Stimulated activated effector memory CD8-positive, alpha-beta T cell treated with anti-CD3 and anti-CD28 coated beads, Interleukin-12 subunit alpha, Interleukin-12 subunit beta, amount 100 ng/mL, for 72 hours (primary cell): Measurements from ENCODE around the gene CCL18.
"Not testable (repeated sequence)": the region's sequence is repeated elsewhere in the genome, so short reads cannot be mapped to it uniquely, and the experiment has no call there.

Experiments
- ATAC-seq: fragments of 150-1000 bp; cut with Tn5 transposase; 2 replicates; pipeline ENCODE4 v1.10.0; 2021
- DNase-seq, 2 donors: peaks; one replicate each; pipeline ENCODE4 v3.0.0; 2021 to 2022; ENCODE audit warnings: low spot score in 2 of 2
- H3K27ac Mint-ChIP-seq: one replicate; pipeline ENCODE4 v1.8.0; 2022; ENCODE audit warnings: mild to moderate bottlenecking, mixed read lengths
- H3K36me3 Mint-ChIP-seq: one replicate; pipeline ENCODE4 v1.8.0; 2022; ENCODE audit warnings: mild to moderate bottlenecking, mixed read lengths
- H3K4me1 Mint-ChIP-seq: one replicate; pipeline ENCODE4 v1.8.0; 2022; ENCODE audit warnings: mixed read lengths
- H3K4me3 Mint-ChIP-seq: one replicate; pipeline ENCODE4 v1.8.0; 2022; ENCODE audit warnings: mild to moderate bottlenecking, mixed read lengths
- H3K9me3 Mint-ChIP-seq: one replicate; pipeline ENCODE4 v1.8.0; 2022; ENCODE audit warnings: mixed read lengths

CCL18 gene

GRCh38 chr17:36057911-36058310, 6.2 kb upstream of the CCL18 start:
- Mint-ChIP-seq H3K36me3 (no peaks in the 10 kb centered on the region), H3K27ac (peak overlapping the region; percentile 84), H3K4me3 (no peak overlapping the region), H3K4me1 (peaks cover 29% of the 10 kb centered on the region), H3K9me3 (no peaks in the 10 kb centered on the region)
- ATAC-seq (no peak), DNase-seq (no peak)

DNA sequence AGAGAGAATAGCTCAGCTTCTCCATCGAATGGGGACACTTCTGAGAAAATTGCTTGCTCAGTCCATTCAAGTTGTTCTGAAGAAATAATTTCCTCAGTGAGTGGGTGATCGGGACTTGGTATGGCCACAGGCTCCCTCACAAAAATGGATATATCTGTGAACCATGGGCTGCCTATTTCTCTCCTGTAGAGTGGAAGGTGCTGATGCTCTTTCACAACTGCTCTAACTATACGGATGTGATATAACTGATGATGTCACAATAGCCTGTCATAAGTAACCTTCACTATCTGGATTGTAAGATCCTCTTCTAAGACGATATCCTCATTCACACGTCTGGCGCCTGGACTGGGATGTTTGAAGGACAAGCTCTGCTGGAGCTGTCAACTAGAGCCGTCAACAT, 4.7 kb upstream of the CCL18 start:
- H3K27ac Mint-ChIP-seq = peak overlapping the region; percentile 46
- no peaks in the 10 kb centered on the region for H3K9me3 Mint-ChIP-seq
- ATAC-seq = no peak
- peaks cover 42% of the 10 kb centered on the region for H3K4me1 Mint-ChIP-seq
- H3K36me3 Mint-ChIP-seq = no peaks in the 10 kb centered on the region
- H3K4me3 Mint-ChIP-seq = no peak overlapping the region
- no peak for DNase-seq

DNA sequence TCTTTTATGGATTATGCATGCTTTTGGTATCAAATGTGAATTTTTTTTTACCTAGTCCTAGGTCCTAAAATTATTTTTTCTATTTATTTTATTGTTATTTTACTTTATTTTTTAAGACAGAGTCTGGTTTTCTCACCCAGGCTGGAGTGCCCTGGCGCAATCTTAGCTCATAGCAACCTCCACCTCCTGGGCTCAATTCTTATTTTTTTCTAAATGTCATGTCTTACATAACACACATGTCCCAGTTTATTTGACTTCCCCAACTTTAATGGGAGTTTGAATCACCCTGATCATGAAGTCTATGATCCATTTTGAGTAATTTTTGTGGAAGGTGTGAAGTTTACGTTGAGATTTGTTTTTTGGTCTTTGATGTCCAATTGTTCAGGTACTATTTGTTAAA, 3.3 kb upstream of the CCL18 start:
- no peak for ATAC-seq
- H3K36me3 Mint-ChIP-seq = no peaks in the 10 kb centered on the region
- H3K9me3 Mint-ChIP-seq = peaks cover 3% of the 10 kb centered on the region
- no peak for DNase-seq
- H3K4me3 Mint-ChIP-seq = no peak overlapping the region
- H3K27ac Mint-ChIP-seq = no peak overlapping the region
- peaks cover 50% of the 10 kb centered on the region for H3K4me1 Mint-ChIP-seq

DNA sequence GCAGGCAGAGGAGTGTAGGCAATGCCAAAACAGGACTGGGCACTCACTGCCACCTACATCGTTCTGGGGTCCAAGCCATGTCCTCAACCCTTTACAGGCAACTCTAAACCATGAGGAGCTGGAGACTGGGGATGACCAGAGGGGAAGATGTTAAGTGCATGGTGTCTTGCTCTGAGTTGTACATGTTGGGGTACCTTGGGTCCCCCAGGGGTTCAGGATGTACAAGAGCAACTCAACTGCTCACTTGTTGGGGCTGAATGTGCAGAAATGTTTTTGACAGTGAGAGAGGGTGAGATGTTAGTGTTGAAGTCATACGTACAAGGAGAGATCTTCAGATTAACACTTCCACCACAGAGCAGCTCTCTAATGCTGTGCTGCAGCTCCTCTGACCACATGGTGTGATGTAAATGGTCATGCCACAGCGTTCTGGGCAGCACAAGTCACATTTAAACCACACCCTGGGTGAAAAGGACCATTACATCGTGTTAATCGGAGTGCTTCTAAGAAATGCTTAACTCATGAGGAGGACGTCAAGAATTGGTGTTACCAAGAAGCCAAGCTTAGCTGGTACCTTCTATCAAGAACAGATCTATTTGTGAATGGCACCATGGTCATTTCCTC, 2.4 kb downstream of the CCL18 start:
- DNase-seq (peak; percentile 47 to 86), ATAC-seq (peak; percentile 97)
- Mint-ChIP-seq H3K4me3 (peak overlapping the region; percentile 53), H3K27ac (peak overlapping the region; percentile 96), H3K9me3 (peaks cover 3% of the 10 kb centered on the region), H3K36me3 (peaks cover 20% of the 10 kb centered on the region), H3K4me1 (peaks cover 83% of the 10 kb centered on the region)

GRCh38 chr17:36068524-36068923, 4.5 kb downstream of the CCL18 start:
- Mint-ChIP-seq H3K4me3 (peak overlapping the region; percentile 62), H3K36me3 (peaks cover 36% of the 10 kb centered on the region), H3K4me1 (peaks cover 92% of the 10 kb centered on the region), H3K9me3 (peaks cover 3% of the 10 kb centered on the region), H3K27ac (peak overlapping the region; percentile 96)
- DNase-seq = peak in 1 of 2 donors; percentile 50
- no peak for ATAC-seq

DNA sequence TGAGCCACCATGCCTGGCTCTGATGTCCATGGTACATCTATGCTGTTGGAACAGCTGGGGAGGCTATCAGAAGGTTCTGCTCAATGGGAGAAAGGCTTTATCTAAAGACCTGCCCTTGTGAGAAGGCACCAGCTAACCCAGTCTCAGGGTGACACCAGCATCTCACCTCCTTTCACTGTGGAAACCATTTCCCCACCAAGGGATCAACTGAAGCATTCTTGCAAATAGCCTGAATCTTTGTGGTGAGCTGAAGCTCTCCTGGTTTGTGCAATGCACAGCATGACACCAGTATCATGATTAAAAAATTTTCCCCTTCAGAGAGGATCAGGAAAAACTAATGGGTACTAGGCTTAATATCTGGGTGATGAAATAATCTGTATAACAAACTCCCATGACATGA, 5.1 kb downstream of the CCL18 start:
- H3K4me1 Mint-ChIP-seq = peaks cover 88% of the 10 kb centered on the region
- peak overlapping the region; percentile 62 for H3K4me3 Mint-ChIP-seq
- peak in 1 of 2 donors; percentile 59 for DNase-seq
- peaks cover 3% of the 10 kb centered on the region for H3K9me3 Mint-ChIP-seq
- no peak for ATAC-seq
- peak overlapping the region; percentile 96 for H3K27ac Mint-ChIP-seq
- peaks cover 37% of the 10 kb centered on the region for H3K36me3 Mint-ChIP-seq

DNA sequence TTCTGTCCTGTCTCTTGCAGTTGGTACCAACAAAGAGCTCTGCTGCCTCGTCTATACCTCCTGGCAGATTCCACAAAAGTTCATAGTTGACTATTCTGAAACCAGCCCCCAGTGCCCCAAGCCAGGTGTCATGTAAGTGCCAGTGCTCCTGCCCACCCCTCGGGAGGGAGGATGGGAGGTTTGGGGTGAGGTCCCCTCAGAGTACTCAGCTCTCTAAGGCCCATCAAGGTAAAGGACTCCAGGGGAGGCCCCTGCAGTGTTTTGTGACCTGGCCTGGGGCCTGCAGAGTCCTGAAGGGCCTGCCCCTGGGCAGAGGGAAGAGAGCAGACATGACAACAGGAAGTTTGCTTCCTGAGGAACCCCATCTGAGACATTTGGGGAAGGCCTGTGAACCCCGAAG, 6.4 kb downstream of the CCL18 start:
- Mint-ChIP-seq H3K27ac (peak overlapping the region; percentile 96), H3K36me3 (peaks cover 48% of the 10 kb centered on the region), H3K4me1 (peaks cover 83% of the 10 kb centered on the region), H3K4me3 (peak overlapping the region; percentile 62), H3K9me3 (no peaks in the 10 kb centered on the region)
- peak in 1 of 2 donors; percentile 62 for DNase-seq
- no peak for ATAC-seq

DNA sequence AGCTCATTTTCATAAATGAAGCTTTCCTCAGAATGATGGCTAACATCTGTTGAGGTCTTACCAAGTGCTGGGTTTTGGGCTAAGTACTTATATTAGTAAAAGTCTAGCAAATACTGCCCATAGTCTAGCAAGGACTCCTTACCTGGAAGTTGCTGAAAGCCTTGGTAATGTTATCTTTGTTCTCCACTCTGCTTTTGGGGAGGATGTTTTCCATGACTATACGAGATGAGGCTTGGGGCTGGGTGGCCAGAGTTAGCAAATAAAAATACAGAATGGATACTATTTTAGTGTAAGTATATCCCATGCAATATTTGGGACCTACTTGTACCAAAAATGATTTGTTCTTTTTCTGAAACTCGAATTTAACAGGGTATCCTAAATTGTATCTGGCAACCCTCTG, 7.7 kb downstream of the CCL18 start:
- DNase-seq (peak in 1 of 2 donors; percentile 56), ATAC-seq (peak; percentile 29)
- Mint-ChIP-seq H3K9me3 (peaks cover 2% of the 10 kb centered on the region), H3K4me3 (peak overlapping the region; percentile 62), H3K27ac (peak overlapping the region; percentile 96), H3K4me1 (peaks cover 82% of the 10 kb centered on the region), H3K36me3 (peaks cover 54% of the 10 kb centered on the region)

- Mint-ChIP-seq H3K9me3 (peaks cover 4% of the 10 kb centered on the region), H3K4me3 (peak overlapping the region; percentile 62), H3K36me3 (peaks cover 59% of the 10 kb centered on the region), H3K27ac (peak overlapping the region; percentile 96), H3K4me1 (peaks cover 80% of the 10 kb centered on the region)
- ATAC-seq = peak; percentile 81
- peak; percentile 92 to 97 for DNase-seq
Observed at GRCh38 chr17:36072431-36073121, 8.5 kb downstream of the CCL18 start.

DNA sequence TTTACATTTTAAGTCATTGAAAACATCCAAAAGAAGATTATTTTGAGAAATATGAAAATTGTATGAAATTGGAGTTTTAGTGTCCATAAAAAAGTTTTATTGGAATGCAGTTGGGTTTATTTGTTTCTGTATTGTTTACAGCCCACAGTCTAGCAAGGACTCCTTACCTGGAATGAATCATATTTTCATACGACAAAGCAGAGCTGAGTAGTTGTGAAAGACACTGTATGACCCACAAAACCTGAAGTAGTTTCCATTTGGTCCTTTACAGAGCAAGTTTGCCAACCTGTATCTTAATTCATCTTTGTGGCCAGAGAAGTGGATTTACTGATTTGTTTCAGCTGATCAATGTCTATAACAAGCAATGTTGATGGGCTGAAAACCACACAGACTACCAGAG, 10.3 kb downstream of the CCL18 start:
- DNase-seq (peak in 1 of 2 donors; percentile 53), ATAC-seq (peak; percentile 86)
- Mint-ChIP-seq H3K36me3 (peaks cover 69% of the 10 kb centered on the region), H3K27ac (peak overlapping the region; percentile 96), H3K4me1 (peaks cover 75% of the 10 kb centered on the region), H3K9me3 (peaks cover 7% of the 10 kb centered on the region), H3K4me3 (peak overlapping the region; percentile 62)

DNA sequence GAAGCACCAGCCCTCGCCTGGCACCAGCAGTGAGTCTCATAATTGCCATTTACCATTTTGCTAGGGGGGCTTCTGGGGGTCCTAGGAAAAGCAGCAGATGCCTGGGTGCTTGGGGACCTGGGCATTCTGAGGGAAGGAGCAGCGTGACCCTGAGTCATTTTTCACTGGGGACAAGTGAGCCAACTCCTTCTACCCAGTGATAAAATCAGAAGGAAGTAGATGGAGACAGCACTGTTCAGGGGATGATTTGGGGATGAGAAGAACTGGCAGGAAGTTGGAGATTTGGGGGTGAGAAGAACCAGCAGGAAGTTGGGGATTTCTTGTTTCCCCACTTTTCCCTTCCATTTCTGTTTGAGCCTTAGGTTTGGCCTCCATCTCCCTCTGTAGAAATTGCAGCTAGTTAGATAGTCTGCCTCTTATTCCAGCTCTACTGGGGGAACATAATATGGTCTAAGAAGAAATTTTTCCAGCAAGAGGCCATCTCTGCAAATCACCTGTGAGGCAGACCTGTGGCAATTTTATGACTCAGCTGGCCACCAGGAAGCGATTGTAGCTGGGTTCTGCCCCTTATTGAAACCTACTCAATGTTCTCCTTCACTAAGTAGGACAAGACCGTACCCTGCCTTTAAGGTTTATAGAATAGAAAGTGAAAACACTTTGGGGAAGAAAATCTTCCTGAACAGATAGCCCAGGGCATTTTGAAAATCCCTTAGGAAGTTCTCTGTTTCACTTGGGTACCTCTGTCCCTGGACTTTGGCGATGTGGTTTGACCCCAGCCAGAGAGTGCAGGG, 17.8 kb downstream of the CCL18 start:
- peak overlapping the region; percentile 99 for H3K27ac Mint-ChIP-seq
- H3K36me3 Mint-ChIP-seq = peaks cover 96% of the 10 kb centered on the region
- peak overlapping the region; percentile 70 for H3K4me3 Mint-ChIP-seq
- peaks cover 70% of the 10 kb centered on the region for H3K4me1 Mint-ChIP-seq
- not testable (repeated sequence) for DNase-seq, H3K9me3 Mint-ChIP-seq
- ATAC-seq = peak; percentile 57

GRCh38 chr17:36082482-36083120, 18.5 kb downstream of the CCL18 start:
- peaks cover 96% of the 10 kb centered on the region for H3K36me3 Mint-ChIP-seq
- peak; percentile 60 to 91 for DNase-seq
- peaks cover 65% of the 10 kb centered on the region for H3K4me1 Mint-ChIP-seq
- H3K4me3 Mint-ChIP-seq = peak overlapping the region; percentile 70
- H3K9me3 Mint-ChIP-seq = not testable (repeated sequence)
- ATAC-seq = peak; percentile 91
- peak overlapping the region; percentile 99 for H3K27ac Mint-ChIP-seq

DNA sequence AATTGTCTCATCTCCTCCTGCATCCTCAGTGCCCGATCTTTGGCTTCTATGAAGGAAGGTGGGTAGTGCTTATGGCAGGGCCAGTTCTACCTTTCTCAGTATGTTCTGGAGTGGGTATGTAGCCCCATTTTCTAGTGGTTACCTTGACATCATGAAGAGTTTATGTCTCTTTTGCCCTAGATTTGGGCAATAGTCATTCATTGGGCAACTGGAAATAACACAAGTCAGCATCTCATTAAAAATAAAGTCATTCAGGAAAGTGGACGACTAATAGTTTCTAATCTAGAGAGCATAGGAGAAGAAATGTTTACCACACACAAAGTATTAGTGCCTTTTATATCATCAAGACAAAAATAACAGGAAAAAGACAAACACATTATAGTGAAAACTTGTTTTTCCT, 19.6 kb downstream of the CCL18 start:
- H3K9me3 Mint-ChIP-seq, DNase-seq, ATAC-seq: not testable (repeated sequence)
- H3K36me3 Mint-ChIP-seq = peaks cover 96% of the 10 kb centered on the region
- H3K4me3 Mint-ChIP-seq = peak overlapping the region; percentile 70
- peak overlapping the region; percentile 96 for H3K27ac Mint-ChIP-seq
- H3K4me1 Mint-ChIP-seq = peaks cover 68% of the 10 kb centered on the region

- peaks cover 85% of the 10 kb centered on the region for H3K4me1 Mint-ChIP-seq
- peak overlapping the region; percentile 70 for H3K4me3 Mint-ChIP-seq
- H3K27ac Mint-ChIP-seq = peak overlapping the region; percentile 96
- ATAC-seq (no peak), DNase-seq (no peak)
- H3K9me3 Mint-ChIP-seq = no peaks in the 10 kb centered on the region
- H3K36me3 Mint-ChIP-seq = peaks cover 96% of the 10 kb centered on the region
Observed at GRCh38 chr17:36085765-36086164, 21.7 kb downstream of the CCL18 start.

DNA sequence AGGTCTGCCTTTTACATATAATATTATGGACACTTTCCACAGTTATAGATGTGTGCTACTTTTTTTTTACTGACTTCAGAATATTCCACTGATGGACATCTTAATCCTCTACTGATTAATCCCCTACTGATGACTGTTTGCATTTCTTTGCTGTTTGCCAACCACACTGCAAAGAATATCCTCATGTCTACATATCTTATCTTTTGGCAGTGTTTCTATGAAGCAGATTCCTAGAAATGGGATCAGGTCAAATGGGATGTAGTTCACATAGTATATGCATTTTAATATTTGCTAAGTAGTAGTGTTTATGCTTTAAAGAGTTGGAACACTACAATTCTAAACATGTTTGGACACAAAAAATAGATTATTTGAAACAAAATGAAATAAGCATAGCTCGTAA, 22.7 kb downstream of the CCL18 start:
- Mint-ChIP-seq H3K9me3 (no peaks in the 10 kb centered on the region), H3K27ac (peak overlapping the region; percentile 96), H3K36me3 (peaks cover 93% of the 10 kb centered on the region), H3K4me1 (peaks cover 81% of the 10 kb centered on the region), H3K4me3 (peak overlapping the region; percentile 70)
- DNase-seq (no peak), ATAC-seq (no peak)
